A673 (cell line): ENCODE results near the gene TARBP2.

ENCODE experiments used
- EZH2 ChIP-seq: fragments of 200-600 bp; sonication (generic); IDR thresholded peaks from 2 replicates; pipeline ENCODE4 v1.6.1; 2017; ENCODE audit warnings: borderline replicate concordance, low read depth, mild to moderate bottlenecking, mixed read lengths, antibody characterized with exemption, low read length; ENCODE audit not compliant: poor library complexity, severe bottlenecking
- TF ChIP-seq, protein P1 (sequence below): fragments of 300-800, 200-600 bp; sonication (generic); conservative IDR thresholded peaks from 2 replicates; pipeline ENCODE4 v1.5.1; 2017; ENCODE audit warnings: low read depth, mild to moderate bottlenecking, antibody characterized with exemption, low read length, moderate library complexity, mixed read lengths

DNA sequence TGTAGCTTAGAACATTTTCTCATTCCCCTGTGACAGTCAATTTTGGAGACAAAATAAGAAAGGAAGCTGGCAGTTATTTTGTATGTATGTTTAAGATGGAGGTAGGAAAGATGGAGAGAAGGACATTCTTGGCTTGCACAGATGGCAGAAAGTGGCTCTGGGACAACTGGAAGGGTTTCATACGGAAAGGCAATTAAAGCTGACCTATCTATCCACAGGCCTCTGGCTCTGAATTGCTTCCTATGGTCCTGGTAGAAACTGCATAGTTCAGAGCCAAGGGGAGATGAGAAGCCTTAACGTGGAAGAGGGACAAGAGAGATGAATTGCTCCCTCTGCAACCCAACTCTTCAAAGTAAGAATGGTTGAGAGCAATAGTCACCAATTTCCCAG lies 14.2 kb downstream of the TARBP2 start:
- TF ChIP-seq, protein P1, sequence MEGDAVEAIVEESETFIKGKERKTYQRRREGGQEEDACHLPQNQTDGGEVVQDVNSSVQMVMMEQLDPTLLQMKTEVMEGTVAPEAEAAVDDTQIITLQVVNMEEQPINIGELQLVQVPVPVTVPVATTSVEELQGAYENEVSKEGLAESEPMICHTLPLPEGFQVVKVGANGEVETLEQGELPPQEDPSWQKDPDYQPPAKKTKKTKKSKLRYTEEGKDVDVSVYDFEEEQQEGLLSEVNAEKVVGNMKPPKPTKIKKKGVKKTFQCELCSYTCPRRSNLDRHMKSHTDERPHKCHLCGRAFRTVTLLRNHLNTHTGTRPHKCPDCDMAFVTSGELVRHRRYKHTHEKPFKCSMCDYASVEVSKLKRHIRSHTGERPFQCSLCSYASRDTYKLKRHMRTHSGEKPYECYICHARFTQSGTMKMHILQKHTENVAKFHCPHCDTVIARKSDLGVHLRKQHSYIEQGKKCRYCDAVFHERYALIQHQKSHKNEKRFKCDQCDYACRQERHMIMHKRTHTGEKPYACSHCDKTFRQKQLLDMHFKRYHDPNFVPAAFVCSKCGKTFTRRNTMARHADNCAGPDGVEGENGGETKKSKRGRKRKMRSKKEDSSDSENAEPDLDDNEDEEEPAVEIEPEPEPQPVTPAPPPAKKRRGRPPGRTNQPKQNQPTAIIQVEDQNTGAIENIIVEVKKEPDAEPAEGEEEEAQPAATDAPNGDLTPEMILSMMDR: no peak
- TF ChIP-seq EZH2: no peak
